ENCODE results near the gene BTBD2. TPM values are rescaled to one million over a fixed set of nuclear protein-coding genes. Genes with fewer than 3 reads are reported as not detected.

BTBD2 gene
- total and polyA plus RNA-seq, 2 of the 8 experiments (the other 6 are each of a cell fraction or from before 2014, with no cell fraction given): 91.7 to 92.3 TPM

- no peak overlapping the region for H3K56ac ChIP-seq (replicated peaks; ENCODE audit: insufficient read length, low read depth, low read length)
- CTCF ChIA-PET (ENCODE audit: partially characterized antibody): interaction anchor here (0.7 to 2.9 kb wide), 20 partner anchors 9 to 1277 kb away, joined by 3 to 15 read pairs (median 4); no protein-coding TSS in a partner anchor
- H3K4ac ChIP-seq (replicated peaks; ENCODE audit: insufficient read length, low read depth, low read length): no peak overlapping the region
- H3K27ac ChIP-seq (ENCODE audit: low read depth, low read length): no peak overlapping the region
- WGBS, 2 experiments (ENCODE audit: extremely low coverage in 1 of 2, insufficient coverage in 1 of 2, insufficient read length in 1 of 2, insufficient replicate concordance in 2 of 2, low coverage in 1 of 2, low lambda C conversion rate in 2 of 2, missing lambda C conversion rate in 1 of 2): 93% methylated on average over 12 of the region's 13 CpGs; no CpG with 5 or more reads in 1 of the 2 experiments
- H4K91ac ChIP-seq (replicated peaks; ENCODE audit: insufficient read length, low read length): no peak overlapping the region
- DNase-seq (ENCODE audit: low read depth in 1 of 2, low spot score in 2 of 2) (no peak), FAIRE-seq (no peak)
- H3K23me2 ChIP-seq (ENCODE audit: low read depth, low read length): peaks cover 7% of the 10 kb centered on the region; the same call in 1 of the 2 replicates
- H3K9me3 ChIP-seq (ENCODE audit: insufficient read depth in 2 of 2, low read depth in 1 of 2, low read length in 1 of 2): no peaks in the 10 kb centered on the region
- H4K8ac ChIP-seq (ENCODE audit: extremely low read depth, insufficient read depth, low read length): no peak overlapping the region
- H3K36me3 ChIP-seq (ENCODE audit: control insufficient read depth in 2 of 4, insufficient read depth in 4 of 4, low read length in 3 of 4): no peaks in the 10 kb centered on the region
- no peak overlapping the region for H3K4me2 ChIP-seq (ENCODE audit: insufficient read depth in 1 of 2, low read depth in 2 of 2, low read length in 2 of 2)
- no peak overlapping the region for H4K5ac ChIP-seq (ENCODE audit: insufficient read length, low read depth, low read length)
- H4K20me1 ChIP-seq (replicated peaks in 1 of 2; ENCODE audit: control insufficient read depth in 1 of 2, insufficient read depth in 2 of 2, low read length in 2 of 2): peaks cover 0 to 1% of the 10 kb centered on the region in 2 experiments
- no peak overlapping the region for H2BK20ac ChIP-seq (ENCODE audit: low read length)
- no peak overlapping the region for H2BK5ac ChIP-seq (ENCODE audit: low read depth, low read length)
- no peak overlapping the region for H3K9ac ChIP-seq (replicated peaks in 1 of 4; ENCODE audit: extremely low read depth in 1 of 4, low read depth in 3 of 4, low read length in 3 of 4)
- H3K4me1 ChIP-seq (replicated peaks in 1 of 4; ENCODE audit: control insufficient read depth in 3 of 4, insufficient read depth in 4 of 4, low read length in 3 of 4): peaks cover 0 to 7% (median 3%) of the 10 kb centered on the region in 4 experiments; a peak in 5 of 7 replicates
- H2AK5ac ChIP-seq (ENCODE audit: low read depth, low read length): no peak overlapping the region
- no peaks in the 10 kb centered on the region for H3K79me2 ChIP-seq (ENCODE audit: control insufficient read depth in 1 of 2, insufficient read depth in 2 of 2, low read length in 2 of 2)
- no peak overlapping the region for H2BK120ac ChIP-seq (replicated peaks; ENCODE audit: low read depth, low read length)
- H3K23ac ChIP-seq (ENCODE audit: insufficient read length): no peak overlapping the region
- TF ChIP-seq BACH1 (IDR thresholded peaks at IDR 0.05; ENCODE audit: low read length): no peak
- no peak for TF ChIP-seq POLR2A (IDR thresholded peaks at IDR 0.05; ENCODE audit: control extremely low read depth in 1 of 2, low read depth in 2 of 2, low read length in 2 of 2)
- TF ChIP-seq MAFK (IDR thresholded peaks at IDR 0.05; ENCODE audit: low read depth, low read length): no peak
- TF ChIP-seq BRCA1 (IDR thresholded peaks at IDR 0.05; ENCODE audit: low read depth, low read length): no peak
- TF ChIP-seq SIRT6 (IDR thresholded peaks at IDR 0.05; ENCODE audit: low read length): no peak
- TF ChIP-seq, protein P1, sequence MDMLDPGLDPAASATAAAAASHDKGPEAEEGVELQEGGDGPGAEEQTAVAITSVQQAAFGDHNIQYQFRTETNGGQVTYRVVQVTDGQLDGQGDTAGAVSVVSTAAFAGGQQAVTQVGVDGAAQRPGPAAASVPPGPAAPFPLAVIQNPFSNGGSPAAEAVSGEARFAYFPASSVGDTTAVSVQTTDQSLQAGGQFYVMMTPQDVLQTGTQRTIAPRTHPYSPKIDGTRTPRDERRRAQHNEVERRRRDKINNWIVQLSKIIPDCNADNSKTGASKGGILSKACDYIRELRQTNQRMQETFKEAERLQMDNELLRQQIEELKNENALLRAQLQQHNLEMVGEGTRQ (IDR thresholded peaks at IDR 0.05; ENCODE audit: low read length): no peak
- no peak for TF ChIP-seq ATF3 (IDR thresholded peaks at IDR 0.05; ENCODE audit: insufficient read depth, low read depth, low read length)
- no peak for TF ChIP-seq BCL11A (IDR thresholded peaks at IDR 0.05; ENCODE audit: low read depth in 2 of 2, low read length in 2 of 2)
- no peak for TF ChIP-seq POLR2AphosphoS5 (IDR thresholded peaks at IDR 0.05; ENCODE audit: low read depth, low read length)
- TF ChIP-seq POU5F1 (IDR thresholded peaks at IDR 0.05; ENCODE audit: low read depth, low read length): no peak
- no peak for TF ChIP-seq ZNF274 (IDR thresholded peaks at IDR 0.05; ENCODE audit: borderline replicate concordance, extremely low read depth, low read length)
- H2BK15ac ChIP-seq (ENCODE audit: low read length): no peak overlapping the region; the same call in 1 of the 2 replicates
- H3K79me1 ChIP-seq (ENCODE audit: low read depth, low read length): peaks cover 4% of the 10 kb centered on the region; the same call in 1 of the 2 replicates
- H2AFZ ChIP-seq (ENCODE audit: low read length): no peak overlapping the region
- no peak overlapping the region for H3K14ac ChIP-seq (ENCODE audit: insufficient read length)
- no peak overlapping the region for H2BK12ac ChIP-seq (ENCODE audit: low read depth, low read length)
- H3K27me3 ChIP-seq (replicated peaks in 1 of 4; ENCODE audit: control insufficient read depth in 3 of 4, extremely low read depth in 1 of 4, insufficient read depth in 3 of 4, low read length in 3 of 4): no peaks in the 10 kb centered on the region
- POLR2A ChIA-PET (ENCODE audit: partially characterized antibody): interaction anchor here (0.9 to 27.5 kb wide), 4 partner anchors 13 to 81 kb away, joined by 3 to 524 read pairs (median 4); partner anchors contain the start of gene MKNK2
- no peak overlapping the region for H3K4me3 ChIP-seq (ENCODE audit: extremely low read depth in 1 of 4, insufficient read depth in 2 of 4, low read depth in 3 of 4, low read length in 4 of 4)
- no peak overlapping the region for H3K18ac ChIP-seq (ENCODE audit: extremely low read depth, low read length)
Measured at GRCh38 chr19:2018752-2019151, 3.2 kb upstream of the BTBD2 start.
